ENCODE data around the gene CAPN15. TPM values are rescaled to one million over a fixed set of nuclear protein-coding genes. Genes with fewer than 3 reads are reported as not detected.
"Not testable (repeated sequence)": the region's sequence is repeated elsewhere in the genome, so short reads cannot be mapped to it uniquely, and the experiment has no call there.

CAPN15 gene
- 10 to 100 TPM; 91.7 to 93.4 TPM for total RNA-seq

GRCh38 chr16:527015-527903, at the start of gene CAPN15:
Gene CAPN15 (plus strand): TSS chr16:527712. CDS start chr16:546839, 19,127 bp downstream.
- no peaks in the 10 kb centered on the region for H3K9me3 Mint-ChIP-seq
- H3K27me3 Mint-ChIP-seq, result no peaks in the 10 kb centered on the region
- ChIA-PET CTCF (interaction anchor here (0.6 to 1.1 kb wide), 3 partner anchors 109 to 294 kb away, joined by 3 to 4 read pairs (median 3); partner anchors contain the start of gene RHOT2), POLR2A (interaction anchor here (0.7 to 2.3 kb wide), 10 partner anchors 10 to 122 kb away, joined by 3 to 7 read pairs (median 4); partner anchors contain the start of genes METTL26, NHLRC4, RAB11FIP3 and WDR90)
- peak; percentile 86 for DNase-seq
- H3K4me1 Mint-ChIP-seq, result peaks cover 40% of the 10 kb centered on the region
- peak within 1 kb of the TSS; percentile 94 for H3K4me3 Mint-ChIP-seq
- H3K36me3 Mint-ChIP-seq (ENCODE audit: low read depth), result peaks cover 21% of the 10 kb centered on the region
- H3K27ac Mint-ChIP-seq, result peak within 1 kb of the TSS; percentile 97

DNA sequence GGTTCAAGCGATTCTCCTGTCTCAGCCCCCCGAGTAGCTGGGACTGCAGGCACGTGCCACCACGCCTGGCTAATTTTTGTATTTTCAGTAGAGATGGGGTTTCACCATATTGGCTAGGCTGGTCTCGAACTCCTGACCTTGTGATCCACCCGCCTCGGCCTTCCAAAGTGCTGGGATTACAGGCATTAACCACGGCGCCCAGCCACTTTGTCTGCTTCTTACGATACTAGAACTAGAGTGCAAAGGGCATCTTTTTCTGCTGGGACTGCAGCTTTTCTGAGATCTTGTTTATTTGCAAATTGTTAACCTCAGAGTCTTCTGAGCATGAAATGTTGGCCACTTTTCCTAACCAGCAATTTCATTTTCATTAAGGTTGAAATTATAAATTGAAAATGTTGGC, 49.2 kb upstream of the CAPN15 start:
- H3K4me1 Mint-ChIP-seq; H3K27me3 Mint-ChIP-seq; H3K36me3 Mint-ChIP-seq (ENCODE audit: low read depth); DNase-seq; H3K27ac Mint-ChIP-seq; POLR2A ChIA-PET; H3K9me3 Mint-ChIP-seq; CTCF ChIA-PET; H3K4me3 Mint-ChIP-seq: not testable (repeated sequence)

GRCh38 chr16:482468-483185, 44.9 kb upstream of the CAPN15 start:
- CTCF ChIA-PET, result no interaction called here
- no peaks in the 10 kb centered on the region for H3K4me1 Mint-ChIP-seq

DNA sequence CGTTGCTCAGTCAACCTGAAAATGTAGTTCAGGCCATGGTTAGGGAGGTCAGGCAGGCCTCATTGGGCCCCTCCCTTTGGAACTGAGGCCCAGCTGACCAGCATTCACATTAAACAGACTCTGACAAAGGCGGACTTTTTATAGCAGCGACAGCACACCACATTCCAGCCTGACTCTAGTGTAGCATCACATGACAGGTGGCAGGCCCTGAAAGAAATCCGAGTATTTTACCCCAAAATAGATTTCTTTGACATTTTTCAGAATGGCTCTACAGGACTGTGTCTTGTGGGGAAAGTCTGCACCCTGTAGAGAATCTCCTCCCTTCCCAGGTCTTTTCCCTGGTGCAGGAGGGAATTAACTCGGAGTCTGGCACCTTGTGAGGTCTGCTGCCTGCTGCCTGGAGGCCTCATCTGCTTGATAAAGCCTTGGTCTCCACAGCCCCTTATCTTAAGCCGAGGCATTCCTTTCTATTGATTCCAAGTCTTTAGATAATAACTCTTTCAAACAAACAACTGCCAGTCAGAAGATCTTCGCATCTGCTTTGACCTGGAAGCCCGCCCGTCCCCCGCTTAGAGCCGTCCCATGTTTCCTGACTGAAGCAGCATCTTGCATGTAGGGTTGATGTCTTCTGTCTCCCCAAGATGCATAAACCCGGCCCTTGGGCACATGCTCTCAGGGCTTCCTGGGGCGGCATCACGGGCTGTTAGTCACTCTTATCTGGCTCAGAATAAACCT, 44.0 kb upstream of the CAPN15 start:
- POLR2A ChIA-PET, result no interaction called here
- peaks cover 2% of the 10 kb centered on the region for H3K36me3 Mint-ChIP-seq (ENCODE audit: low read depth)
- CTCF ChIA-PET, result no interaction called here

More at GRCh38 chr16:482468-483185, 44.9 kb upstream of the CAPN15 start:
- Mint-ChIP-seq H3K27me3 (no peaks in the 10 kb centered on the region), H3K27ac (no peak overlapping the region), H3K4me3 (no peak overlapping the region), H3K36me3 (ENCODE audit: low read depth) (no peaks in the 10 kb centered on the region), H3K9me3 (no peaks in the 10 kb centered on the region)
- POLR2A ChIA-PET, result no interaction called here
- no peak for DNase-seq

GRCh38 chr16:489606-490005, 37.9 kb upstream of the CAPN15 start:
- Mint-ChIP-seq H3K9me3 (no peaks in the 10 kb centered on the region), H3K36me3 (ENCODE audit: low read depth) (peaks cover 2% of the 10 kb centered on the region), H3K4me3 (no peak overlapping the region), H3K4me1 (no peaks in the 10 kb centered on the region), H3K27me3 (no peaks in the 10 kb centered on the region), H3K27ac (peak overlapping the region; percentile 35)
- CTCF ChIA-PET, result no interaction called here
- POLR2A ChIA-PET, result no interaction called here
- no peak for DNase-seq

More for the DNA sequence above, 44.0 kb upstream of the CAPN15 start:
- Mint-ChIP-seq H3K9me3 (no peaks in the 10 kb centered on the region), H3K27me3 (no peaks in the 10 kb centered on the region), H3K4me1 (no peaks in the 10 kb centered on the region), H3K4me3 (no peak overlapping the region), H3K27ac (no peak overlapping the region)
- no peak for DNase-seq

DNA sequence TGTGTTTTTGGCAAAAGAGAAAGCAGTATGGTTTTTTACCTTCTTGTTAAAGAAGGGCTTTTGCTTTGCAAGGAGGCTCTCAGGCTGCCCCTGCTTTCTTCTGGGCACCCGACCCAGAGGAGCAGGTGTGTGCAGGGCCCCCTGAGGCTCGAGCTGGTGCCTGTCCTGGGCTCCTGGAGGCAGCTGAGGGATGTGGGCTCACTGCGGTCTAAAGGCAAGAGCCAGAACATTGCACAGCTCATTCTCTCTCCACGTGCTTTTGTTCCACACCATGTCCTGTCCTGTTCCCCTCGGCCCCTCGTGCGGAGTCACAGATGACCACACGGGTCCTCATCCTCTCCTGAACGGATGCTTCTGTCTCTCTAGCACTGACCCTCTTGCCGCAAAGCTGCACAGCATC, 36.7 kb upstream of the CAPN15 start:
- POLR2A ChIA-PET, result no interaction called here
- peaks cover 4% of the 10 kb centered on the region for H3K4me1 Mint-ChIP-seq
- no peak overlapping the region for H3K4me3 Mint-ChIP-seq
- no peaks in the 10 kb centered on the region for H3K9me3 Mint-ChIP-seq
- DNase-seq, result no peak
- peaks cover 2% of the 10 kb centered on the region for H3K36me3 Mint-ChIP-seq (ENCODE audit: low read depth)
- CTCF ChIA-PET, result interaction anchor here (0.7 kb wide), 1 partner anchor 104 kb away, joined by 3 read pairs; no protein-coding TSS in a partner anchor
- no peaks in the 10 kb centered on the region for H3K27me3 Mint-ChIP-seq
- no peak overlapping the region for H3K27ac Mint-ChIP-seq

GRCh38 chr16:491220-491919, 36.1 kb upstream of the CAPN15 start:
- Mint-ChIP-seq H3K27me3 (no peaks in the 10 kb centered on the region), H3K9me3 (no peaks in the 10 kb centered on the region), H3K4me3 (no peak overlapping the region), H3K27ac (no peak overlapping the region), H3K4me1 (peaks cover 4% of the 10 kb centered on the region), H3K36me3 (ENCODE audit: low read depth) (peaks cover 2% of the 10 kb centered on the region)
- ChIA-PET POLR2A (no interaction called here), CTCF (no interaction called here)
- no peak for DNase-seq

DNA sequence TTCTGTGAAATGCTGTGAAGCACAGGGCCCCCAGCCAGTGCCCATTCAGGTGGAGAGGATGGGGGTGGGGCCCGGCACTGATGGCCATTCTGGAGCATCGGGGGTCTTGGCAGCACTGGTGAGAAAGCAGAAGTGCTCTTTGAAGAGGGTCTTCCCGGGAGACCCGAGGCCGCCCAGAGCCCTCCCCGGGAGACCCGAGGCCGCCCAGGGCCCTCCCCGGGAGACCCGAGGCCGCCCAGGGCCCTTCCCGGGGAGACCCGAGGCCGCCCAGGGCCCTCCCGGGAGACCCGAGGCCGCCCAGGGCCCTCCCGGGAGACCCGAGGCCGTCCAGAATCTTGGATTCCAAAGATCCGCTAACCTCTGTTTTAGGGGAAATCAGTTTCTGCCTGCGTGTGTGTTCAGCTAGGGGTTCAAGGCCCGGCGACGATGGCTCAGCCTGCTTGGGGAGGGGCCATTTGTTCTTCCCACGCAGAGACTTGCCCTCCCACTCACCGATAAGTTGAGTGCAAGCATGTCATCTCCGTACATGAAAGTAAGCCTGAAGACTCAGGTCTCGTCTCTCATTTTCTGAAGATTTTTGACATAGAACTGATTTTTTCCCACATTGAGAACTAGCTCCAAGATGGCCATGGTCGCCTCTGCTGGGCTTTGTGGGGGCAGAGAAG, 35.2 kb upstream of the CAPN15 start:
- Mint-ChIP-seq H3K9me3 (no peaks in the 10 kb centered on the region), H3K36me3 (ENCODE audit: low read depth) (peaks cover 2% of the 10 kb centered on the region), H3K27me3 (no peaks in the 10 kb centered on the region), H3K27ac (no peak overlapping the region), H3K4me3 (no peak overlapping the region), H3K4me1 (peaks cover 4% of the 10 kb centered on the region)
- POLR2A ChIA-PET, result interaction anchor here (1.3 kb wide), 1 partner anchor 66 kb away, joined by 3 read pairs; no protein-coding TSS in a partner anchor
- CTCF ChIA-PET, result no interaction called here
- DNase-seq, result no peak

DNA sequence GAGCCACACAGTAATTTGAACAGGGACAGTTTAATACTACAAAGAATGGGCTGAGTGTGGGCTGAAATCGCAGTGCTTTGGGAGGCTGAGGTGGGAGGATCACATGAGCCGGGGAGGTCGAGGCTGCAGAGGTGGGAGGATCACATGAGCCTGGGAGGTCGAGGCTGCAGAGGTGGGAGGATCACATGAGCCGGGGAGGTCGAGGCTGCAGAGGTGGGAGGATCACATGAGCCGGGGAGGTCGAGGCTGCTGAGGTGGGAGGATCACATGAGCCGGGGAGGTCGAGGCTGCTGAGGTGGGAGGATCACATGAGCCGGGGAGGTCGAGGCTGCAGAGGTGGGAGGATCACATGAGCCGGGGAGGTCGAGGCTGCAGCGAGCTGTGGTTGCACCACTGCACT, 32.8 kb upstream of the CAPN15 start:
- H3K4me1 Mint-ChIP-seq, CTCF ChIA-PET: not testable (repeated sequence)

DNA sequence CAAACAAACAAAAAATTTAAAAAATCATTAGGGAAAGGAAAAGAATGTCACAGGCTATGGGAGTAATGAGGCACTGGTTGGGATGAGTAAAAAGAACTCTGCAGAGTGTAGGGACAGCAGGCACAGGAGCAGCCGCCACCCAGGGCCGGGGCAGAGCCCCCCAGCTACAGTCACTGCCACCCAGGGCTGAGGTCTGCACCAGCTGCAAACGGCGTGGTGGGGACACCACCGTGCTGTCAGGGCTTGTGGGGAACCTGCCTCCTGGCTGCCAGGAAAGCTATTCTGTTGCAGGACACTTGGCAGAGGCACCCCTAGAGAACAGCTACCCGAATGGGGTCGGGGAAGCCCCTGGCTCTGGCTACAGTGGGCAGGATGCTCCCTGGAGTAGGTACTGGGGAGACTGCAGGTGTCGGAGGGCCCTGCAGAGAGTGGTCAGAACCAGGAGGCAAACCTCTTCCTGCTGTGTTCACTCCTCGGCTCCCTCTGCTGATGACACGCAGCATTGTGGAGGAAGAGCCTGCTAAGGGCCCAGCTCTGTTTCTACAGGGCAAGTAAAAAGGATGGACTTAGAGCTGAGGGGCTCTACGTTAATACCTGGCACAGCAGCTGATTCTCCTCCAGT, 32.3 kb upstream of the CAPN15 start:
- H3K9me3 Mint-ChIP-seq, result no peaks in the 10 kb centered on the region
- CTCF ChIA-PET, result interaction anchor here (0.5 to 1.6 kb wide), 4 partner anchors 103 to 443 kb away, joined by 3 to 4 read pairs (median 3); no protein-coding TSS in a partner anchor

More for the DNA sequence above, 32.8 kb upstream of the CAPN15 start:
- DNase-seq; H3K27me3 Mint-ChIP-seq; H3K27ac Mint-ChIP-seq; H3K36me3 Mint-ChIP-seq (ENCODE audit: low read depth); POLR2A ChIA-PET; H3K9me3 Mint-ChIP-seq; H3K4me3 Mint-ChIP-seq: not testable (repeated sequence)

DNA sequence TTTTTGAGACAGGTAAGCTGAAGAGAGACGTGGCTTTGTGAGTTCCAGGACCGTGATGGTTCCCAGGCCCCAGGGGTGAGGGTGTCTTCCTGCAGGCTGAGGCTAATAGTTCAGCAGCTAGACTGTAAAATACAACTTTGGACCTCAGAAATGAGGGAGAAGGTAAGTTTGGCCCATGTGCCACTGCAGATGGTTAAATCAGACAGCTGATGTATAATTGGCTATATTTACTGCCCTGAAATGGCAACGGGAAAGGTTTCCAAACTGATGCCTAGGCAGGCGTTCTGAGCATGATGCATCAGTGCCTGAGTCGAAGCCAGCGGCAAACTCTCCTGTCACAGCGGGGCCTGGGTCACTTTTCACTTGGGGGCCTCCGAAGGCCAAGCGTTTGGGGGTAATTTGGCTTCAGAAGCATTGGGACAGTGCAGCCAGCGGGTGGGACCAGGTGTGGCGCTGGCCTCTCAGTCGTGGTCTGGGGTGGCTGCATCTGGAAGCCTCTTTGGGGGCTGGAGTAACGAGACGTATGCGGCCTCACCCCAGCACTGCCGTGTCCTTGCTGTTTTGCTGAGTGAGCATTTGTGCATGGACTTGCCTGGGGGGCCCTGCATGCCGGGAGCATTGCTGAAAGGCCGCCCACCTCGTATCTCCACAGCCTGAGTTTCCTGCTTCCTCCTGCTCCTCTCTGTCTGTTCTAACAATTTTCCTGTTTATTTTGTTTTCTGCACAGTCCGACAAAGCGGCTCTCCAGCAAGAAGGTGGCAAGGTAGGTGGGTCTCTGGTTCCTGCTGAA, 31.2 kb upstream of the CAPN15 start:
- H3K4me3 Mint-ChIP-seq, result no peak overlapping the region
- ChIA-PET POLR2A (no interaction called here), CTCF (interaction anchor here (0.5 to 1.6 kb wide), 3 partner anchors 104 to 444 kb away, joined by 3 read pairs; no protein-coding TSS in a partner anchor)
- H3K36me3 Mint-ChIP-seq (ENCODE audit: low read depth), result no peaks in the 10 kb centered on the region
- H3K9me3 Mint-ChIP-seq, result no peaks in the 10 kb centered on the region
- no peak overlapping the region for H3K27ac Mint-ChIP-seq
- no peak for DNase-seq
- no peaks in the 10 kb centered on the region for H3K27me3 Mint-ChIP-seq
- peaks cover 4% of the 10 kb centered on the region for H3K4me1 Mint-ChIP-seq

More for the DNA sequence above, 32.3 kb upstream of the CAPN15 start:
- Mint-ChIP-seq H3K4me3 (no peak overlapping the region), H3K27me3 (no peaks in the 10 kb centered on the region), H3K27ac (no peak overlapping the region), H3K4me1 (peaks cover 4% of the 10 kb centered on the region), H3K36me3 (ENCODE audit: low read depth) (no peaks in the 10 kb centered on the region)
- POLR2A ChIA-PET, result no interaction called here
- DNase-seq, result peak; percentile 50

Measured in activated CD4-positive, alpha-beta memory T cell treated with anti-CD3 and anti-CD28 coated beads, Interleukin-2, amount 10 ng/mL, durations not matched to agents 7 days and 5 days (primary cell).